SHP77 (cell line): ENCODE results near the gene PTCHD4.
"Not testable (repeated sequence)": the region's sequence is repeated elsewhere in the genome, so short reads cannot be mapped to it uniquely, and the experiment has no call there.

Source experiments
- DNase-seq, 2 experiments: peaks; one replicate each; lab custom pipeline; 2025; lab: John Stamatoyannopoulos, UW

PTCHD4 gene

GRCh38 chr6:48111143-48111506 lies at the start of gene PTCHD4:
Gene PTCHD4 (minus strand): TSS chr6:48111197. CDS start chr6:48068957, 42,240 bp downstream.
- peak; percentile 92 to 93 for DNase-seq

DNA sequence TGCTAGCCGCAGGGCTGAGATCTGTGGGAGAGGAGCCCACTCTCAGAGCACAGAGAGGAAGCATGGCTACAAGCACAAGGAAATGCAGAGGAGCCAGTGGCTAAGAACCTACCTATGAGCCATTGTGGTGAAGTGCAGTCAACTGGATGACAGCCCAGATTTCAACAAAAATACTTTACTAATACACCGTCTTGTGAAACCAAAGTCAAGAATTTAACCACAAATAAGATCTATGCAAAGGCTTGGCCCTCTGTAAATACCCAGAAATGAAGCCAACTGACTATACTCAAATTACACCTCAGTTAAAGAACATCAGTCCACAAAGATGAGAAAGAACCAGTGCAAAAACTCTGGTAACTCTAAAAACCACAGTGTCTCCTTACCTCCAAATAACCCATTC lies 40.1 kb upstream of the PTCHD4 start:
- no peak for DNase-seq

DNA sequence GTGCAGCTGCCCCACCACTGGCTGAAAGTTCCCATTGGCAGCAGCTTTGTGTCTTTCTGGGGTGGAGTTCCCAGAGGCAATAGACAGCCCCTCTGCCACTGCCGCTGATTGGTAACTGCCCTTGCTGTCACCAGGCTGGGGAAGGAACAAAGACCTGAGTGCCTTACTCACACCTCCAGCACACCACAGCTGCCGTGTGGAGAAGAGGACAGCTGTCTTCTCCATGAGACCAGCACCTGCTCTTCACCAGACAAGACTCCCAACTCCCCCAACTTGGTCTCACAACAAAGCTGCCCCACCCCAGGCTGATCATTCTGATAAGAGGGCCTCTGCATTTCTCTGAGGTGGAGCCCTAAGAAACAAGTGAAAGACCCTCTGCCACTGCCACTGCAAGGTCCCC lies 39.7 kb upstream of the PTCHD4 start:
- DNase-seq = peak; percentile 55 to 75

- no peak for DNase-seq
Measured at GRCh38 chr6:48147051-48147450, 36.1 kb upstream of the PTCHD4 start.

DNA sequence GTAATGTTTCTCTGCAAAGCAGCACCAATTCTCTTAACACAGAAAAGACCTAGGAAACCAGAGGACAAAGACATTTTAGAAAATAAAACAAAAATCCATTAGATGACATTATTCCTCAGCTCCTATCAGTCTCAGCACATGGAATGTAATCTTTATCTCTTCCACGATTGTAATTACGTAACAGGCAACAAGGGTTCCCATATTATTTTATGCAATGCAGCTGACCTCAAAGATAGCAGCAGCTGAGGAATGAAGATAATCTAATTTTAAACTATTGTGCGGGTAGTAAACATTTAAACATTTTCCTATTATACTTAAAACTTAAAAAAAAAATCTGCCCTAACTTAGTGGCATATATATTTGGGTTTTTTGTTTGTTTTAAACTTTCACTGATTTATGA lies 33.0 kb upstream of the PTCHD4 start:
- DNase-seq = no peak

DNA sequence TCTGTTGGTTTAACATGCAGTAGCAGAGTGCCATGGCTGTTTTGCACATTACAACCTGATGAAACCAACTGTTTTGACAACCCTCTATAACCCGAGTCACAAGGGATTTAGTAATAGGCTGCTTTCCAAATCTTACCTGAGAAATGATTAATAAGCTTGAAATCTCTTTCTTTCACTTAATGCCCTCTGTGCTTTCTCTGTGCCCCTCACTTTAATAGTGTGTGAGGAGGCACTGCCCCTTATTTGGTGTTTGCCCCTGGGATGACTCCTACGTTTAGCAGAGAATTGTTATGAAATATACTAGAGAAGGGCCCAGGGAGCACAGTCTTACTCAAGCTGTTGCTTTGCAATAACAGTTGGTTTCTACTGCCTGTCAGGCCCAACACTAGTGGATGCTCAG lies 31.0 kb upstream of the PTCHD4 start:
- DNase-seq = no peak

GRCh38 chr6:48139818-48140614 lies 29.0 kb upstream of the PTCHD4 start:
- no peak for DNase-seq

GRCh38 chr6:48136856-48137255 lies 25.9 kb upstream of the PTCHD4 start:
- no peak for DNase-seq

GRCh38 chr6:48135323-48136084 lies 24.5 kb upstream of the PTCHD4 start:
- no peak for DNase-seq

GRCh38 chr6:48134246-48134645 lies 23.2 kb upstream of the PTCHD4 start:
- DNase-seq = no peak

DNA sequence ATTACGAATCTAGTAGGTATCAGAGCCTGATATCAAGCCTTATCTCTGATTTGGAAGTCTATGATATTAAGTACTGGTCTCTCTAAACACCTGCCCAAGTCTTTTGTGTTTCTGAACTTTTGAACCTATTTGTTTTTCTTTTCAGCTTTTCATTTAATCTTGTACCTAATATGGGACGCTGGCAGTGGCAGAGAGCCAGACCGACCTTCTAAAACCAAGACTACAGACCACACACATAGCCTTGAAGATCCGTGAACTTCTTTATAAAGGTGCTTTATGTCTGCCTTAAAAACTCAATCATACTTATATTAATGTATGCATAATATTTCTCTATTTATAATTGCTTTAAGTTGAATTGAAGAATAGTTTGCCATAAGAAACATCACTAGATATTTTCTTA lies 12.6 kb upstream of the PTCHD4 start:
- no peak for DNase-seq

DNA sequence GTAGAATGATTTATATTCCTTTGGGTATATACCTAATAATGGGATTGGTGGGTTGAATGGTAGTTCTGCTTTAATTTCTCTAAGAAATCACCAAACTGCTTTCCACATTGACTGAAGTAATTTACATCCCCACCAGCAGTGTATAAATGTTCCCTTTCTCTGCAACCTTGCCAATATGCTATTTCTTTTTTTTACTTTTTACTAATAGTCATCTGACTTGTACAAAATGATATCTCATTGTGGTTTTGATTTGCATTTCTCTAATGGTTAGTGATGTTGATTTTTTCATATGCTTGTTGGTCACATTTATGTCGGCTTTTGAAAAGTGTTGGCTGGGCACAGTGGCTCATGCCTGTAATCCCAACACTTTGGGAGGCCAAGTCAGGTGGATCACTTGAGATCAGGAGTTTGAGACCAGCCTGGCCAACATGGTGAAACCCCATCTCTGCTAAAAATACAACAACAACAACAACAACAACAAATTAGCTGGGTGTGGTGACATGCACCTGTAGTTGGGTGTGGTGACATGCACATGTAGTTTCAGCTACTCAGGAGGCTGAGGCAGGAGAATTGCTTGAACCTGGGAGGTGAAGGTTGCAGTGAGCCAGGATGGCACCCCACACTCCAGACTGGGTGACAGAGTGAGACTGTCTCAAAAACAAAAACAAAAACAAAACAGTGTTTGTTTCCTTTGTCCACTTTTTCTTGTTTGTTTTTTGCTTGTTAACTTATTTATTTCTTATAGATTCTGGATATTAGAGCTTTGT lies 11.2 kb upstream of the PTCHD4 start:
- DNase-seq = not testable (repeated sequence)

GRCh38 chr6:48116699-48117645 lies 6.0 kb upstream of the PTCHD4 start:
- DNase-seq = no peak

GRCh38 chr6:48113130-48113529 lies 2.1 kb upstream of the PTCHD4 start:
- no peak for DNase-seq

DNA sequence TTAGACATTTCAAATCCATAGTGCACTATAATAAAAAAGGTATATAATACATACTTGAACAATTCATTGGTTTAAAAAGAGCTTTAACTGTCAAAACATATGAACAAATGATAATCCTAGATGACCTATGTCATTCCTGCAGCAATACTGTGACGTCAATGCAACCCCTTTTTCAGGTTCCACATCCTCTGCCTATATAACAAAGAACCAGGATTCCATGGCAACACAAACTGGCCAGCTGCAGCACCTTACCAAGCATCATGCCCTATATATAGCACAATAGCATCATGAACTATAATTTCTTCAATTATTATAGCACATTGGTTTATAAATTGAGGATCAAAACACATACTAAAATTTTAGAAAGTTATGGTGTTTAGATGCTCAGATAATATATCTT lies 578 bp upstream of the PTCHD4 start:
- peak; percentile 92 to 97 for DNase-seq

- no peak for DNase-seq
Measured at GRCh38 chr6:48110436-48111142, 408 bp downstream of the PTCHD4 start.

DNA sequence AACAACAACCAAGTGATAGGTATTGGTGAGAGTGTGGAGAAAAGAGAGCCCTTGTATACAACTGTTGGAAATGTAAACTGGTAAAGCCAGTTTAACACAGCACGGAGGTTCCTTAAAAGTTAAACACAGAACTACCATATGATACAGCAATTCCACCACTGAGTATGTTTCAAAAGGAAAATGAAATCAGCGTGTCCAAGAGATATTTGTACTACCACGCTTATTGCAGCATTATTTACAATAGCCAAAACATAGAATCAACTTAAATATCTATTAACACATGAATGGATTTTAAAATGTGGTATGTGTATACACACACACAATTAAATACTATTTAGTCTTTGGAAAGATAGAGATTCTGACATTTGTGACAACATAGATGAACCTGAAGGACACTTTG lies 1.1 kb downstream of the PTCHD4 start:
- peak in 1 of 2 experiments; percentile 26 for DNase-seq

GRCh38 chr6:48102476-48103195 lies 8.4 kb downstream of the PTCHD4 start:
- DNase-seq = not testable (repeated sequence)

DNA sequence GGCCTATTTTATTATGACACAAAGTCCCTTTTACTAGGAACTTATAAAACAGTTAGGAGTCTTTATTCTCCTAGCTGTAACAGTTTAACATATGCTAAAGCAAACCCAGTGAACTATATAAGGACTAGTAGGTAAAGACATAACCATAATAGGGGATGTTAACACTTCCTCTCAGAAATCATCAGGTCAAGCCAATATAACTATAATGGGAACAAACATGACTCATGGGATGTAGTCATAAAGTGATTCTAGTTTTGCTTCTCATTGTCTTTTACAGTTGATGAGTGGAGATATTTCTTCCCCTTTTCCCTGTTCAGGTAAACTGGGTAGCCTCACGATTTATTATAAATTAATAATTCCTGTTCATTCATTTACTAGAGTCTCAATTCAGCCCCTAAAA lies 9.7 kb downstream of the PTCHD4 start:
- DNase-seq = no peak

GRCh38 chr6:48100588-48100895 lies 10.5 kb downstream of the PTCHD4 start:
- no peak for DNase-seq
